Panc1 (cell line): ENCODE measurements around the gene SPRED2. TPM values are rescaled to one million over a fixed set of nuclear protein-coding genes. Genes with fewer than 3 reads are reported as not detected.

Experiments
- ATAC-seq: fragments of 200-7000 bp; cut with Tn5 transposase; 2 replicates; pipeline ENCODE4 v1.9.1; 2020; ENCODE audit warnings: mild to moderate bottlenecking, moderate library complexity
- BruUV-seq: library from RNA; stranded (reverse); fragments of 400-500 nt; replicated peaks from 2 replicates; lab custom pipeline; 2021; lab: Mats Ljungman, UMichigan
- CTCF ChIA-PET: fragments of 300-600 bp; sonication (Branson Sonifier 250); formaldehyde crosslinking; loops from one replicate; lab custom pipeline; 2022; ENCODE audit warnings: antibody characterized with exemption; lab: Charles Lee
- POLR2A ChIA-PET: fragments of 300-600 bp; sonication (Branson Sonifier 250); formaldehyde crosslinking; loops from one replicate; lab custom pipeline; 2022; ENCODE audit warnings: antibody characterized with exemption; lab: Charles Lee
- DNase-seq: peaks from one replicate; pipeline ENCODE4 v3.0.0-alpha.2; 2010; ENCODE audit warnings: low read depth, low spot score
- H3K27ac ChIP-seq: 2 replicates; pipeline ENCODE4 v1.5.1; 2011; ENCODE audit warnings: mild to moderate bottlenecking, low read length, inconsistent platforms
- H3K27me3 ChIP-seq: fragments of 200-500 bp; sonication (Bioruptor generic); 2 replicates; pipeline ENCODE4 v1.6.0; 2014; ENCODE audit warnings: low read length, inconsistent platforms; ENCODE audit not compliant: control insufficient read depth, insufficient read depth
- H3K36me3 ChIP-seq: fragments of 200-500 bp; sonication (Bioruptor generic); 2 replicates; pipeline ENCODE4 v1.5.1; 2014; ENCODE audit warnings: inconsistent platforms, mild to moderate bottlenecking, low read length, moderate library complexity; ENCODE audit not compliant: control insufficient read depth, insufficient read depth
- H3K4me1 ChIP-seq: 2 replicates; pipeline ENCODE4 v1.5.1; 2011; ENCODE audit warnings: inconsistent platforms, mild to moderate bottlenecking, low read length, moderate library complexity; ENCODE audit not compliant: control insufficient read depth, insufficient read depth
- H3K4me3 ChIP-seq, 2 experiments: 2 replicates each; pipeline ENCODE4 v1.5.1; 2011 to 2012; ENCODE audit warnings: low read depth in 2 of 2, low read length in 2 of 2, mild to moderate bottlenecking in 2 of 2, inconsistent platforms in 1 of 2, moderate library complexity in 1 of 2
- H3K9me3 ChIP-seq: fragments of 200-500 bp; sonication (Bioruptor generic); 2 replicates; pipeline ENCODE4 v1.5.1; 2014; ENCODE audit warnings: low read depth, mild to moderate bottlenecking, inconsistent platforms, low read length, moderate library complexity; ENCODE audit not compliant: control insufficient read depth, insufficient read depth
- CTCF ChIP-seq: fragments of 450-650 bp; IDR thresholded peaks from 2 replicates; pipeline ENCODE4 v1.5.1; 2017; ENCODE audit warnings: mild to moderate bottlenecking
- POLR2AphosphoS5 ChIP-seq: IDR thresholded peaks from 2 replicates; pipeline ENCODE4 v1.6.1; 2012; ENCODE audit warnings: mild to moderate bottlenecking, low read depth, low read length, moderate library complexity
- REST ChIP-seq, 2 experiments: IDR thresholded peaks; 2 replicates each; pipeline ENCODE4 v1.6.1; 2011 to 2012; ENCODE audit warnings: low read depth in 2 of 2, control low read depth in 1 of 2, low read length in 1 of 2, mild to moderate bottlenecking in 1 of 2, moderate library complexity in 1 of 2; ENCODE audit not compliant: insufficient read depth in 1 of 2
- SIN3A ChIP-seq: IDR thresholded peaks from 2 replicates; pipeline ENCODE4 v1.6.1; 2012; ENCODE audit warnings: low read depth, mild to moderate bottlenecking, low read length, moderate library complexity, borderline replicate concordance; ENCODE audit not compliant: insufficient read depth
- TCF7L2 ChIP-seq: IDR thresholded peaks from 2 replicates; pipeline ENCODE4 v1.6.1; 2011; ENCODE audit warnings: mild to moderate bottlenecking, low read depth, low read length, inconsistent platforms
- in situ Hi-C: cut with HindIII; loops from 2 replicates; pipeline ENCODE4 v1.10.0; 2016; ENCODE audit warnings: low sequenced_read_pairs, low pct_unique_long_range_greater_than_20kb
- intact Hi-C: fragments of 100-400 bp; cut with micrococcal nuclease; formaldehyde crosslinking; loops from one replicate; pipeline ENCODE4 v1.10.0; 2022; ENCODE audit not compliant: unreplicated experiment
- total RNA-seq: library from RNA; stranded (reverse); gene quantifications from one replicate; pipeline ENCODE4 v1.2.1, GENCODE V29; 2021; ENCODE audit not compliant: unreplicated experiment

The SPRED2 gene
- total RNA-seq, 1 experiment from 2014 or later, result 60.1 TPM

GRCh38 chr2:65325066-65325465 is 107.3 kb downstream of the SPRED2 start:
- H3K36me3 ChIP-seq, result no peaks in the 10 kb centered on the region
- peaks cover 14% of the 10 kb centered on the region for H3K4me1 ChIP-seq
- ChIA-PET CTCF (no interaction called here), POLR2A (no interaction called here)
- no peak for ATAC-seq
- BruUV-seq, result no TSS peak
- H3K4me3 ChIP-seq, result no peak overlapping the region
- in situ Hi-C loops, result no loop called here
- no peak overlapping the region for H3K27ac ChIP-seq
- no peak for TF ChIP-seq SIN3A
- no peak for TF ChIP-seq TCF7L2
- no peak for TF ChIP-seq REST (IDR thresholded peaks at IDR 0.05; ENCODE audit: insufficient read depth in 1 of 2, low read depth in 2 of 2, low read length in 1 of 2)
- no peak for TF ChIP-seq CTCF
- TF ChIP-seq POLR2AphosphoS5, result no peak
- intact Hi-C loops, result no loop called here
- no peaks in the 10 kb centered on the region for H3K27me3 ChIP-seq
- no peak for DNase-seq
- H3K9me3 ChIP-seq, result no peaks in the 10 kb centered on the region

- H3K9me3 ChIP-seq, result no peaks in the 10 kb centered on the region
- no TSS peak for BruUV-seq
- no peak for TF ChIP-seq CTCF
- no peak for TF ChIP-seq SIN3A
- no peak for TF ChIP-seq REST (IDR thresholded peaks at IDR 0.05; ENCODE audit: insufficient read depth in 1 of 2, low read depth in 2 of 2, low read length in 1 of 2)
- no peak for TF ChIP-seq POLR2AphosphoS5
- TF ChIP-seq TCF7L2, result no peak
- ATAC-seq (0 out of 2 replicates have a peak, but pooled peaks have one; percentile 7), DNase-seq (no peak)
- in situ Hi-C loops (no loop called here), intact Hi-C loops (no loop called here)
- H3K27me3 ChIP-seq, result no peaks in the 10 kb centered on the region
- peaks cover 17% of the 10 kb centered on the region for H3K4me1 ChIP-seq
- H3K36me3 ChIP-seq, result peaks cover 4% of the 10 kb centered on the region
- CTCF ChIA-PET, result no interaction called here
- no peak overlapping the region for H3K4me3 ChIP-seq
- POLR2A ChIA-PET, result interaction anchor here (1.0 kb wide), 1 partner anchor 205 kb away, joined by 4 read pairs; no protein-coding TSS in a partner anchor
- H3K27ac ChIP-seq, result peak overlapping the region; percentile 58; the same call in 1 of the 2 replicates
Observed at GRCh38 chr2:65320946-65321345, 111.5 kb downstream of the SPRED2 start.
